NT2/D1 (cell line): ENCODE data around the gene TPRA1.

Experiments used
- YY1 ChIP-seq: IDR thresholded peaks from 2 replicates; pipeline ENCODE4 v1.6.1; 2011; ENCODE audit not compliant: insufficient read length, insufficient read depth
- ZNF274 ChIP-seq: IDR thresholded peaks from 2 replicates; pipeline ENCODE4 v1.6.1; 2011; ENCODE audit warnings: mild to moderate bottlenecking, low read depth, low read length

DNA sequence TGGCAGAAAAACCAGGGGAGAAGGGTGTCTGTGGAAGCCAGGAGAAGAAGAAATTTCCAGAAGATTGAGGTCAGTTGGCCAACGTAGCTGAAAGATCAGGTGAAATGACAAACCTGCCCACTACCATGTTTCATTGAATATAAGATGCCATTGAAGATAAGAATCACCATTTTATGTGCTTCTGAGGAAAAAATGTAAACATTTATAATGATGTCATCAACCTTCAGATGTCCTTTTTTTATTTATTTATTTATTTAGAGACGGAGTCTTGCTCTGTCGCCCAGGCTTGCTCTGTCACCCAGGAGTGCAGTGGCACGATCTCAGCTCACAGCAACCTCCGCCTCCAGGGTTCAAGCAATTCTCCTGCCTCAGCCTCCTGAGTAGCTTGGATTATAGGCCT is 33.5 kb upstream of the TPRA1 start:
- TF ChIP-seq YY1 (no peak), ZNF274 (no peak)
